Activated CD4-positive, alpha-beta T cell treated with anti-CD3 and anti-CD28 coated beads, Interleukin-2, amount 50 U/mL, for 48 hours (primary cell): ENCODE data around the gene CYB561.

Experiments used
- DNase-seq, 2 experiments: peaks; one replicate each; pipeline ENCODE4 v3.0.0-alpha.2; 2020

CYB561 gene

DNA sequence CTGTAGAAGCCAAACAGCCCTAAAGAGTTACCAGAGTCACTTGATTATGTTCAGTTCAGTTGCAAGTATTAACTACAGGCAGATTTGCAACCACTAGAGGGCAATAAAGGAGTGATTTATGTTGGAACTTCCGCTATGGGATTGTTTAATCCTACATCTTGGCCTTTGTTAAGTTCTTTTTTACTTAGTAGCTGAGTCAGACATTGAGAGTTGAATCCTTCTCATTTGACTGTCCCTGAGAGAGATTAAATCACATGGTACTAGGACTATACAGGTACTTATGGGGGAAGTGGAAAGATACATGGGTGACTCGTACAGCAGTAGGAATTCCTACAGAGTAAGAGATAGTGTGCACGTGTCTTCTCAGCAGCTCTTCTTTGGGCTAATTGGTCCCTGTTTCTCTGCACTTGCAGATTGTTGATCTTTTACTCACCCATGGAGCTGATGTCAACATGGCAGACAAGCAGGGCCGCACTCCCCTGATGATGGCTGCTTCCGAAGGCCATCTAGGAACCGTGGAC is 40.3 kb downstream of the CYB561 start:
- DNase-seq = no peak

DNA sequence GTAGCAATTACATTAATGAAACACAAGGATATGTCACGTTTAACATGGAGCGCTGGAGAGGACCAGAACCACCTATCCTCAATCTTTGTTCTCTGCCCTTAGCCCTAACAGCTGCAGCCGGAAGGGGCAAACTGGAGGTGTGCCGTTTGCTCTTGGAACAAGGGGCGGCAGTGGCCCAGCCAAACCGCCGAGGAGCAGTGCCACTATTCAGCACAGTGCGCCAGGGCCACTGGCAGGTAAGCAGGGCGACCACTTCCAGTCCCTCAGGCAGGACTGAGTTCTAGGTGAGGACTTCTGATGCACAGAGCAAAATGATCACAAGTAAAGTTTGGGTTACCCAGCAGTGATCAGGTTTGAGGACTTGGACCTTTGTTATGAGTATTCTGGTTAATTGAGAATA is 41.1 kb downstream of the CYB561 start:
- DNase-seq = no peak

DNA sequence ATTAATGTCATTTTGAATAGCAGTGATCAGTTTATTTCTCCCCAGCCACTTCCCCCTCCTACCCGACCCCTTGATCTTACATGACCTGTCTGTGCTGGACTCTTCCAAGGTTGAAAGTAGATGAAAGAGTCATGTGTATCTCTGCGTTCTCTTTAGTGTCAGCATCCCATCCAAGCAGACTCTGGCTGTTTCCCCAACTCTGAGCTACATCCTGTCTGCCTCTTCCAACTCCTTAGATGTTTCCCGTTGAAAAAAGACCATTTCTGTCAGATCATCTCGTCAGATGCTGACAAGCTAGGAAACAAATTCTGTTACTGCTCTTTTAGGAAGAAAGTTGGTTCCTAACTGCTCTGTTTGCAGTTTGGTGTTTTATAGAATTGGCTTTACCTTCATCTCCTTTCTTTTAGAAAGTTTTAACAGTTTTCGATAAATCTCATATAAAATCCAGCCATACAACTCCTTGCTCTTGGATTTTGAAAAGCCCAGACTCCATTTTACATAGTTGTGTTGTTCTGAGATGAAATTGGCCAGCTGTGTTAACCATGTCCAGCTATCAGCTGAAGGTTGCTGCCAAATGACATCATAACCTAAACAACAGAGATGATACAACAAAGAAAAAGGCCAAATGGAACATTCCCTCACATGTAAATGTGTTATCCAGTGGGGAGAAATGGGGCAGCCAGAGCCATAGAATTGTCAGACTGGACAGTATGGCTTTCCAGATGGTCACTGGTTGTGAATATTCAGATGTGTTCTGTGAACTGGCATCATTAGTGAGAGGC is 43.5 kb downstream of the CYB561 start:
- no peak for DNase-seq

DNA sequence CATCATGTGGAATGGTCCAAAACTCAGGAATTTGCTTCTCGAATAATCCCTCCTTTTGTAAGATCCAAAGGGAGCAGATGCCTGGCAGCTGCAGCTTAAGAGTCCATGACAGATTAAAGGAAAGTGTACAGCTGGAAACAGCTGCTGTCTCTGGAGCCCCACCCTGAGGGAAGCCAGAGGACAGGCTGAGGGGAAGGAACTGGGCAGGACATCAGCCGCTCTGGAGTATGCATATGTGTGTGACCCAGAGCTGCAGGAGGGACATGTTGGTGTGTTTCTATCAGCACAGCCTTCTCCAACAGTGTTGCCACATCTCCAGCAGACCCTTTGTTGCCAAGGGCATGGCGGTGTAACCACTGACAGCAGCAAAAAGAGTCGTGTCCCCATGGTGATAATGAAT is 46.2 kb downstream of the CYB561 start:
- no peak for DNase-seq

DNA sequence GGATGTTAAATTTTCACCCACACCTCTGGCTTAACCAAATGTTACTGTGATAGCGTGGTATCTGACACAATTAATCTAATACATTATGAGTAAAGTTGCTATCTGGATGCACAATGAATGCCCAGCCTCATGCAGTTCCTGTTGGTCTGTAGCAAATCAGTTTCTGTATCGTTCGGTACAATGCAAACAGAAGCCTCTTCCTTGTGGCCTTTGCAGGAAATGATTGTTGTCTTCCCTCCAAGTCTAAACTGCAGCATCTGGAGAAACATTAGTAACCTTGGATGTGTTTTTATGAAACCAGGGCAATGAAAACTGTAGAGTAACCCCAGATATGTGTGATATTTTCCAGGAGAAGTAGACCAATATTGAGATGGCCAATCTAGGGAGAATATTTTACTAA is 46.8 kb downstream of the CYB561 start:
- no peak for DNase-seq

DNA sequence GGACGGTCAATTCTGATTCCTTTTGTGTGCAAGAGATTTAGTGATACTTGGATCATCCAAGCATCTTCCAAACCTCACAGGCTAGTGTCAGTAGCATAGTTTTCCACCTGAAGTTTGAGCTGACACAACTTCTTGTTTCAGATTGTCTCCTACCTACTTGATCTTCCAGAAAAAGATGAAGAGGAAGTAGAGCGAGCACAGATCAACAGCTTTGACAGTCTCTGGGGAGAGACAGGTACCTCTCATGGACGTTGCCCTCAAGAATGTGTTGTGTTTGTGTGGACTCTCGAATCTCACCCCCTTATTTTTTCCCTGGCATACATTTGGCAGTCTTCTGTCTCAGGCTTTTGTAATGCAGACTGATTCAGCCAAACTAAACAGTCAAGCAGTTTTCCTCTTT is 47.4 kb downstream of the CYB561 start:
- DNase-seq = no peak

DNA sequence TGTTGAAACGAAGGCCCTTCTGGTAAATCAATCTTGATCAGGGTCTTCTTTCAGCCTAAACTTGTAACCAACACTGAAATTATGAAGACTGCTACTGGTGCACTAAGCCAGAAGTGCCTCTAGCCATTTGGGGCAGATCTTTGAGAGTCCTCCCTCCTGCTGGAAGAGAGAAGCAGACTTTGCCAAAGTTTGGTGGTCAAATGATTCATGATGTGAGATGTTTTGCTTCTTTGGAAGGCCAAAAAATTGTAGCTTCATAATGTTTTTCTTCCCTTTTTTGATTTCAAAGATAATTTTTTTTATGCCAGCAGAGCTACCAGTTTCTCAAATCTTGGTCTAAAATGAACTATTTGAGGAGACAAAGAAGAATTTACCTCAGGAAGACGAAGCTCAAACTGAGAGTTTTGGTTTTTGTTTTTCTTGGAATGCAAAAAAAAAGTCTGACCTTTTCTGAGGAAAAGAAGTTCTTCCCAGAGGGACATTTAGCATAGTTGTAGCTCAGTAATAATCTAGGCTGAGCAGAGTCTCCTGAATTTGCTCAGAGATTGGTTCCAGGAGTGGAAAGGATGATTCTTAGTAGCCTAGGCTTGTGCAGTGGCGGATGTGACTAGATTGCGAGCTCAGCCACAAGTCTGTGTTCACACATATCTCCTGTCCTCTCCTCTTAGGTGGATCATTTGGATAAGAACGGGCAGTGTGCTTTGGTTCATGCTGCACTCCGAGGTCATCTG is 50.9 kb downstream of the CYB561 start:
- DNase-seq = no peak

DNA sequence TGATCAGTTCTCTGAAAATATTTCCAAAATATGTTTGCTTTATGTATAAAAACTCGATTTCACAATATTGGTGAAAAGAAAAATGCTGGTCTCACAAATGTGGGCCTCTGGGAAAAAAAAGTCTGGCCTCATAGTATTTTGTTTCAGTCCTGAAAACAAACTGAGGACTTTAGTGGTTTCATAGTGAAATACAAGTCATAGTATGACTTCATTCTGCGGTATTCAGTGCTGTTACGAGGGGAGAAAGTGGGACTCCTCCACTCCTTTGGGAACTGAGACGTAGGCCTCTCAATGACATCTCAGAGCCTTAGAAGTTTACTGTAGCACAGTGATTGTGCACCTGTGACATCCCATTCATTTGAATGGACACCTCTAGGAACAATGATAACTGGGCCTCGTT is 56.0 kb downstream of the CYB561 start:
- no peak for DNase-seq

DNA sequence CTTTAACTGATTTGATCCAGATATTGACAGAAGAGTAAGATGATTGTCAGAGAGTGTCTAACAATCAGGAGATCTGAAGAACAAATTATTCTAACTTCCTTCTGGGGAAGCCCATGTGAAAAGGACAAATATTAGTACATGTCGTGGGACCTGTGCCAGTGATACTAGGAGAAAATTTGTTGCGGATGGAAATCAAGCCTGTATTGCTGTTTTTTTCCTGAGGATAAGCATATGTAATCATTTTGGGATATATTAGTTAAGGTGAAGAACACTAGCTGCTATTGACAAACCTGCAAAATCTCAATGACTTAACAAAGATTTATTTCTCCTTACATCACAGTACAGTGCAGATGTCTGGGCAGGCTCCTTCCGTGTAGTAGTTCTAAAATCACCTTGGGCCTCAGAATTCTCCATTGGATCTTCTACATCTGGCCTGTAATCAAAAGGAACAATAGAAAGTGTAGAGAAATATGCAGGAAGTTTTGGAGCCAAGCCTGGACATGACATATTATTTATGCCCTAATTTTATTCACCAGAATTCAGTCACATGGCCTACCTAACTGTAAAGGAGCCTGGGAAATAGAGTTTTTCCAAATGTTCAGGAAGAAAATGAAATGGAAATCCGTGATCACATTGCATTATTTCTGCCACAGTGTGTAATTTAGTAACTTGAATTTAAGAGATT is 58.3 kb downstream of the CYB561 start:
- no peak for DNase-seq

DNA sequence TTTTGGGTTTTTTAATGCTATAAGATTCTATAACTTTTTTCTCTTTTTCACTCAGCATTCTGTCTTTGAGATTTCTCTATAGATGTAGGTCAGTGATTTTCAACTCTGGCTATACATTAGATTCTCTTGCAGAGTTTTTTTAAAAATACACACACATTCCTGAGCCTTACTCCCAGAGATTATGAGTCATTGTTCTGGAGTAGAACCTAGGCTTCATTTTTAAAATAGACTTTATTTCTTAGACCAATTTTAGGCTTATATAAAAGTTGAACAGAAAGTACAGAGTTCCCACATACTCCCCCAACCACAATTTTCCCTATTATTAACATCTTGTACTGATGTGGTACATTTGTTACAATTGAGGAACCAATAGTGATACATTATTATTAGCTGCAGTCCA is 63.3 kb downstream of the CYB561 start:
- no peak for DNase-seq
